ENCODE results near the gene PCDHB15.
"Not testable (repeated sequence)": the region's sequence is repeated elsewhere in the genome, so short reads cannot be mapped to it uniquely, and the experiment has no call there.

DNA sequence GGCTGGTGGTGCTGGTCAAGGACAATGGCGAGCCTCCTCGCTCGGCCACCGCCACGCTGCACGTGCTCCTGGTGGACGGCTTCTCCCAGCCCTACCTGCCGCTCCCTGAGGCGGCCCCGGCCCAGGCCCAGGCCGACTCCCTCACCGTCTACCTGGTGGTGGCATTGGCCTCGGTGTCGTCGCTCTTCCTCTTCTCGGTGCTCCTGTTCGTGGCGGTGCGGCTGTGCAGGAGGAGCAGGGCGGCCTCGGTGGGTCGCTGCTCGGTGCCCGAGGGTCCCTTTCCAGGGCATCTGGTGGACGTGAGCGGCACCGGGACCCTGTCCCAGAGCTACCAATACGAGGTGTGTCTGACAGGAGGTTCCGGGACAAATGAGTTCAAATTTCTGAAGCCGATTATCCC lies 19.8 kb upstream of the PCDHB15 start:
- not testable (repeated sequence) for TF ChIP-seq ELF4 (IDR thresholded peaks at IDR 0.05); SP1 (IDR thresholded peaks at IDR 0.05); FOXA1 (IDR thresholded peaks at IDR 0.05); CTBP1 (IDR thresholded peaks at IDR 0.05; ENCODE audit: borderline replicate concordance); BHLHE40 (IDR thresholded peaks at IDR 0.05; ENCODE audit: borderline replicate concordance); NFRKB (IDR thresholded peaks at IDR 0.05)
- TF ChIP-seq, protein P1, sequence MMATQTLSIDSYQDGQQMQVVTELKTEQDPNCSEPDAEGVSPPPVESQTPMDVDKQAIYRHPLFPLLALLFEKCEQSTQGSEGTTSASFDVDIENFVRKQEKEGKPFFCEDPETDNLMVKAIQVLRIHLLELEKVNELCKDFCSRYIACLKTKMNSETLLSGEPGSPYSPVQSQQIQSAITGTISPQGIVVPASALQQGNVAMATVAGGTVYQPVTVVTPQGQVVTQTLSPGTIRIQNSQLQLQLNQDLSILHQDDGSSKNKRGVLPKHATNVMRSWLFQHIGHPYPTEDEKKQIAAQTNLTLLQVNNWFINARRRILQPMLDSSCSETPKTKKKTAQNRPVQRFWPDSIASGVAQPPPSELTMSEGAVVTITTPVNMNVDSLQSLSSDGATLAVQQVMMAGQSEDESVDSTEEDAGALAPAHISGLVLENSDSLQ (IDR thresholded peaks at IDR 0.05): not testable (repeated sequence)

Measured in HEK293T (cell line).